Tibial nerve (tissue), 4 donors: ENCODE measurements around the gene INTS2. TPM values are rescaled to one million over a fixed set of nuclear protein-coding genes. Genes with fewer than 3 reads are reported as not detected.

Source experiments
- DNase-seq, 2 donors: peaks; one replicate each; pipeline ENCODE4 v3.0.0-alpha.2; 2019; ENCODE audit warnings: low spot score in 2 of 2
- H3K27ac ChIP-seq, 4 donors: fragments of 200-600 bp; sonication (generic) in 3 of 4; one replicate each; pipeline ENCODE4 v1.5.1; 2017 to 2019; ENCODE audit warnings: mild to moderate bottlenecking in 1 of 4
- H3K27me3 ChIP-seq, 2 donors: fragments of 200-600 bp; sonication (generic) in 1 of 2; one replicate each; pipeline versions ENCODE4 v1.5.1 to v1.6.0; 2017 to 2019
- H3K36me3 ChIP-seq, 3 donors: fragments of 200-600 bp; sonication (generic); one replicate each; pipeline ENCODE4 v1.5.1; 2018 to 2019
- H3K4me1 ChIP-seq, 4 donors: fragments of 200-600 bp; sonication (generic) in 3 of 4; one replicate each; pipeline ENCODE4 v1.5.1; 2017 to 2019
- H3K4me3 ChIP-seq, 4 donors: fragments of 200-600 bp; sonication (generic) in 3 of 4; one replicate each; pipeline ENCODE4 v1.5.1; 2017 to 2019; ENCODE audit warnings: mild to moderate bottlenecking in 1 of 4, moderate library complexity in 1 of 4
- H3K9me3 ChIP-seq, 4 donors: fragments of 200-600 bp; sonication (generic) in 3 of 4; one replicate each; pipeline ENCODE4 v1.5.1; 2017 to 2019
- CTCF ChIP-seq, 5 experiments: fragments of 200-600 bp in 3 of 5; fragments of 450-650 bp in 2 of 5; sonication (generic) in 3 of 5; IDR thresholded peaks; one replicate each; pipeline ENCODE4 v1.5.1; 2016 to 2019; ENCODE audit warnings: antibody characterized with exemption in 5 of 5, mild to moderate bottlenecking in 3 of 5, moderate library complexity in 2 of 5
- EP300 ChIP-seq, 2 donors: sonication (generic); formaldehyde crosslinking; IDR thresholded peaks; one replicate each; pipeline ENCODE4 v1.6.1; 2017; ENCODE audit warnings: antibody characterized with exemption in 2 of 2, mild to moderate bottlenecking in 1 of 2
- POLR2A ChIP-seq, 2 donors: fragments of 450-650 bp; IDR thresholded peaks; one replicate each; pipeline ENCODE4 v1.6.1; 2017; ENCODE audit warnings: antibody characterized with exemption in 2 of 2, mild to moderate bottlenecking in 2 of 2, moderate library complexity in 2 of 2
- WGBS, 2 donors: methylation state at CpG; one replicate each; pipeline ENCODE4 v1.1.5; 2018; 5-methylcytosine and 5-hydroxymethylcytosine counted together
- total RNA-seq, 4 donors: library from RNA; depleted of rRNA; stranded (reverse); fragments of >200 nt; gene quantifications; one replicate each; pipeline ENCODE4 v1.1.0, GENCODE V29; 2016

The INTS2 gene
- total RNA-seq, 4 donors from 2014 or later: 10.0 to 15.5 (median 13.0) TPM

- H3K4me1 ChIP-seq: no peaks in the 10 kb centered on the region
- H3K4me3 ChIP-seq: no peak overlapping the region
- no peak overlapping the region for H3K27ac ChIP-seq
- peaks cover 0 to 80% (median 0%) of the 10 kb centered on the region in 3 donors for H3K36me3 ChIP-seq
- 82 to 85% methylated on average over 2 of the region's 2 CpGs for WGBS, 2 donors
- no peak for DNase-seq
- H3K27me3 ChIP-seq: no peaks in the 10 kb centered on the region
- no peaks in the 10 kb centered on the region for H3K9me3 ChIP-seq
- TF ChIP-seq EP300 (IDR thresholded peaks at IDR 0.05) (no peak), CTCF (IDR thresholded peaks at IDR 0.05) (no peak), POLR2A (IDR thresholded peaks at IDR 0.05) (no peak)
These were observed 53.7 kb downstream of the INTS2 start for GRCh38 chr17:61874075-61874474.

GRCh38 chr17:61872099-61872498 lies 55.7 kb downstream of the INTS2 start:
- WGBS, 2 donors: 94 to 95% methylated on average over 3 of the region's 3 CpGs
- no peak for DNase-seq
- H3K4me3 ChIP-seq: no peak overlapping the region
- no peak overlapping the region for H3K27ac ChIP-seq
- no peaks in the 10 kb centered on the region for H3K4me1 ChIP-seq
- TF ChIP-seq EP300 (IDR thresholded peaks at IDR 0.05) (no peak), POLR2A (IDR thresholded peaks at IDR 0.05) (no peak), CTCF (IDR thresholded peaks at IDR 0.05) (no peak)
- H3K27me3 ChIP-seq: no peaks in the 10 kb centered on the region
- H3K9me3 ChIP-seq: no peaks in the 10 kb centered on the region
- H3K36me3 ChIP-seq: peaks cover 0 to 70% (median 0%) of the 10 kb centered on the region in 3 donors

- H3K4me1 ChIP-seq: peaks cover 0 to 2% (median 0%) of the 10 kb centered on the region in 4 donors
- H3K27ac ChIP-seq: no peak overlapping the region
- TF ChIP-seq CTCF (IDR thresholded peaks at IDR 0.05) (no peak), POLR2A (IDR thresholded peaks at IDR 0.05) (no peak), EP300 (IDR thresholded peaks at IDR 0.05) (no peak)
- no peak overlapping the region for H3K4me3 ChIP-seq
- peaks cover 0 to 45% (median 0%) of the 10 kb centered on the region in 3 donors for H3K36me3 ChIP-seq
- WGBS, 2 donors: 94 to 96% methylated on average over 3 of the region's 3 CpGs
- DNase-seq: no peak
- H3K27me3 ChIP-seq: no peaks in the 10 kb centered on the region
- H3K9me3 ChIP-seq: no peaks in the 10 kb centered on the region
These were observed 58.6 kb downstream of the INTS2 start for GRCh38 chr17:61869138-61869537.

GRCh38 chr17:61868074-61868473 lies 59.7 kb downstream of the INTS2 start:
- peaks cover 0 to 6% (median 0%) of the 10 kb centered on the region in 4 donors for H3K4me1 ChIP-seq
- WGBS, 2 donors: 85 to 90% methylated on average over 2 of the region's 2 CpGs
- H3K27me3 ChIP-seq: no peaks in the 10 kb centered on the region
- TF ChIP-seq EP300 (IDR thresholded peaks at IDR 0.05) (no peak), POLR2A (IDR thresholded peaks at IDR 0.05) (no peak), CTCF (IDR thresholded peaks at IDR 0.05) (no peak)
- no peaks in the 10 kb centered on the region for H3K9me3 ChIP-seq
- no peak overlapping the region for H3K27ac ChIP-seq
- no peak for DNase-seq
- peaks cover 0 to 39% (median 0%) of the 10 kb centered on the region in 3 donors for H3K36me3 ChIP-seq
- no peak overlapping the region for H3K4me3 ChIP-seq

GRCh38 chr17:61867033-61867432 lies 60.7 kb downstream of the INTS2 start:
- no peak for DNase-seq
- Histone ChIP-seq H3K27ac (no peak overlapping the region), H3K4me3 (no peak overlapping the region), H3K27me3 (no peaks in the 10 kb centered on the region), H3K4me1 (peaks cover 0 to 11% (median 0%) of the 10 kb centered on the region in 4 donors), H3K9me3 (no peaks in the 10 kb centered on the region), H3K36me3 (peaks cover 0 to 36% (median 0%) of the 10 kb centered on the region in 3 donors)
- TF ChIP-seq EP300 (IDR thresholded peaks at IDR 0.05) (no peak), POLR2A (IDR thresholded peaks at IDR 0.05) (no peak), CTCF (IDR thresholded peaks at IDR 0.05) (no peak)
